Activated T-helper 9 cell treated with anti-CD3 and anti-CD28 coated beads, Interleukin-2, amount 50 U/mL, for 16 hours (primary cell): Measurements from ENCODE around the gene CEBPG.

Experiments
- DNase-seq: peaks from one replicate; pipeline ENCODE4 v3.0.0-alpha.2; 2020; ENCODE audit warnings: low read depth

CEBPG gene

DNA sequence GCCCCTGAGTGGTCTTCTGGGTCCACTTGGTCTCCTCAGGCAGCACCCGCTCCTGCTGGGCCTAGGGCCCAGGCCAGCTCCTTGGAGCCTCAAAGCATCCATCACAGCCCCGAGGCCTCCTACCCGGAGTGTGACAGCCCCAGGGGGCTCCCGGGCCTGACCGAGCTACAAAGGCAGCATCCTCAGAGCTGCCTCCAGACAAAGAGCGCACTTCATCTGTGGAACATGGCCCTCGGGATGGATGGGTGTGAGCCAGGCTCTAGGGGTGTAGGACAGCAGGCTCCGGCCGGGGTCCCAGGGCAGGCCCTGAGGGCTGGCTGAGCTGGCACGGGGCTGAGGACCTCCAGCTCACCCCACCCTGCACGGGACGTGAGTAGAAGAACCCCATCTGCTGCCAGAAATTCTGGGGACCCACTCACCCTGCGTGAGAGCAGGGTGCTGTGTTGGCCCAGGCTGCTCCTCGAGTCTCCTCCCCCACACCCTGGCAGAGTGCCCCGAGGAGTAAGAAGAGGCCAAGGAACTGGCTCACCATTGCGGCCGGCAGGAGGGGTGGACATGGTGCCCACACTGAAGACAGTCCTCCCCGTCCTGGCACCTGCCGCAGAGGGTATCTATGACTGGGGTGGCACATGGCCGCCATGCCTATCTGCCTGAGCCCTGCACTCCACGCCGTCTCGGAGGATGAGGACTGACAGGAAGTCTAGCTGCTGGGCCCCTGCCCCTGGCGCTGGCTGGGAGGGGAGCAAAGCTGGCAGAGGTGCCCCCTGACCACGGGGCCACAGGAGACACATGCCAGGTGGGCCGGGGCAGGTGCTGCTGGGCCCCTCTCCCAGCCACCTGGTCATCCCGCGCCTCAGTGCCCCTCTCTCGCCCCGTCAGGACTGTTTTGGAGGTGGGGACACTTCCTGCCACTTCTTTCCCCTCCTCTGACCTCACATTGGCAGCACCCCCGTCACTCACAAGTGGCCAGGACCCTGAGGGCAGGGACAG lies 22.3 kb downstream of the CEBPG start:
- DNase-seq, result no peak

- no peak for DNase-seq
These were observed 23.4 kb downstream of the CEBPG start for GRCh38 chr19:33396701-33397535.

DNA sequence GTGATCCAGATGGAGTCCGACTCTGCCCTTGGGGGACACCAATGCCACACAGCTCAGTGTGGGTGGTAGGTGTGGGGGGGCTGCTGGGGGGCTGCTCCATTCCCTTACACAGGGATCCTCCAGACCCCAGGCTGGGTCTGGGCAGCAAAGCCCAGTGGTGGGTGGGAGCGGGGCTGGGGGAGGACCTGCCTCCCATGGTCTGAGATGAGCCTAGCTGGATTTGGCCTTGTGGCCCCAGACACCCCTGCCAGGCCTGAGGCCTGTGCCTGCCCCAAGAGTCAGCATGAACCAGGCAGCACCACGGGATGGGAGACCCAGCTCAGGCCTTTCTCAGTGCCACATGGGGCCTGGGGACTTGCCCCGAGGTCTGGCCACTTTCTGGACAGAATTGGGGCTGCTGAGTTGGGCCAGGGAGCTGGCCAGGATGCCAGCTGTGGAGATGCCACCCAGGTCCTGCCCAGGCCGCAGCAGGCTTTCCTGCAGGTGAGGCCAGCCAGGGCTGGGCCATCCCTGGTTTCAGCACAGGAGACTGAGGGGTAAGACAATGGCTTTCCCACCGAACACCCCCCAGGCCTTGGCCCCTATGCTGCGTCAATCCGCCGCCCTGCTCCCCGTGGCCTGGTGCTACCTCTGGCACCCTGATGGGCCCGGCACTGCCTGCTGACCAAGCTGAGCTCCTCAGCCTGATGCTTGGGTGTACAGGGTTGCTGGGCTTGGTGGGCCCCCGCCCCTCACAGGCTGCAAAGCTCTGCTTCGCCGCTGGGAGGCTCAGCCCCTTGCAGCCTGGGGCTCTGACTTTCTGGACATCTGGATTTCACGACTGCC lies 24.2 kb downstream of the CEBPG start:
- DNase-seq, result no peak

GRCh38 chr19:33398361-33399060 lies 25.0 kb downstream of the CEBPG start:
- DNase-seq, result no peak

- no peak for DNase-seq
These were observed 25.7 kb downstream of the CEBPG start for GRCh38 chr19:33399081-33399744.

- no peak for DNase-seq
These were observed 26.5 kb downstream of the CEBPG start for GRCh38 chr19:33399745-33400681.

DNA sequence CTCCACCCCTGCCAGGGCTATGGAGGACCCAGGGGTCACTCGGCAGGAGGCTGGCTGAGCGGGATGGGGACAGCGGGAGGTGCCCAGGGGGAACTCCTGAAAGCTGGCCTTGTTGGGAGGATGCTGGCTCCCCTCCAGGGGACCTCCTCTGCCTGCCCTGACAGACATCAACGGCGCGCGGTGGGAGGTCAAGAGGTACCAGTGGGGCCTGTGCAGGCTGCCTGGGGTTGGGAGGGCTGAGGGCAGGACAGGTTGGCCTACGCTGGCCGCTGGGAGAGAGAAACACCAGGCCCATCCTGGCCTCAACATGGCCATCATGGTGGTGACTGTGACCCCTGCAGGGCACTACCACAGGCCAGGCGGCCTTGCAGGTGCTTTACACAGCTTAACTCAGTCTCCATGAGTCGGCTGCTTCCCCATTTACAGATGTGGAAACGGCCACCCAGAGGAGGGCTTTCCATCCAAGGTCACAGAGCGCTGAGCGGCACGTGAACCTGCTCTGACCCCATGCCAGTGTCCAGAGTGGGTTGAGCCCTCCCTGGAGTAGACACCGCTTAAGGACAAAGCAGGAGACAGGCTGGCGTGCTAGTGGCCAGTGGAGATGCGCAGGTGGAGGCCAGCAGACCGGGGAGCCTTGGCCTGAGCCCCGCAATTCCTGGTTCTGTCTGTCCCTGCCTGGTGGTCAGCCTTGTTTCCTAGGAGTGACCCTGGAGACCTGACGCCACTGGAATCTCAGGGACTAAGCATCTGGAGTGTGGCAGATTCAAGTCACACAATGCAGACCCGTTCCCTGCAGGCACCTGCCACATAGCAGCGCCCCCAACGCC lies 27.6 kb downstream of the CEBPG start:
- DNase-seq, result no peak

DNA sequence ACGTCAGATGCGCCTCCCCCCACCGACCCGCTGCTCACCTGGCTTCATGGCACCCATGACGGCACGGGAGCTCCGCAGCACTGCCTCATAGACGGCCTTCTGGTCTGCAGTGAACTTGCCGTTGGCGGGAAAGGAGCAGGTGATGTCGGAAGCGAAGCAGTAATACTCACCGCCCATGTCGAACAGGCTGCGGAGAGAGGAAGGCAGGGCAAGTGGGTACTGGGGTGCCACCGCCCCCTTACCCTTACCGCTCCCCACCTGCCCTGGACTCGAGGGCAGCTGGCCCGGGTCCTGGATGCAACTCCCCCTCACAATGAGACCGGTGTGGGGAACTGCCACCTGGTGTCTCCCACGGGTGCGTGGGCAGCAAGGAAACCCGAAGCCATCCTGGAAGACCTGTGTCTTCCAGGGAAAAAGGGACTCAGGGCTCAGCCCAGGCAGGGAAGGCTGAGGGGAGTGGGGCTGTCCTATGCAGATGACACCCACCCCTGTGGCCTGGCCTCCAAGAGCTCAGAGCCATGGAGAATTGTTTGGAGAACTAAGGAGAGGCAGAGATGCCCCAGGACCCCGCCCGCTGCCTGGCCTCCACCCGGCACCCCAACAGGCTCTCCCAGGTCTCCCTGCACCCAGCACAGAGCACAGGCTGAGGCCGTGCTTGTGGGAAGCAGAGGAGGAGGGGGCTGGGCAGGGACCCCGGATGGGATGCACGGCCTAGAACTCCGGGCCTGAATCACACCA lies 28.3 kb downstream of the CEBPG start:
- DNase-seq, result no peak

GRCh38 chr19:33402421-33403220 lies 29.1 kb downstream of the CEBPG start:
- DNase-seq, result no peak

- DNase-seq, result no peak
These were observed 29.9 kb downstream of the CEBPG start for GRCh38 chr19:33403221-33403972.

DNA sequence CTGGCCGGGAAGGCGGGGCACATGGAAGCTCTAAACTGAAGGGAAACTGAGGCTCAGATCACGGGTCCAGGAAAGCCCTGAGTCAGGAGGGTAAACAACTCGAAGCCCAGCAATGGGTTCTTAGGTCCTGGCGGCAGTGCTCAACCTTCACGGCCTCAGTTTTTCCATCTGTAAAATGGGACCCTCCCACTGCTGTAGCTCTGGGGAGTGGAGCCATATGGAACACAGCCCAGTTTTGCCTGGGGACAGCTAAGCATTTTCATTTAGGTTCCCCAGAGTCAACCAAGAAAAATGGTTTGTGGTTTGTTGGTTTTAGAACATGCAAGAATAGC lies 30.4 kb downstream of the CEBPG start:
- DNase-seq, result no peak

DNA sequence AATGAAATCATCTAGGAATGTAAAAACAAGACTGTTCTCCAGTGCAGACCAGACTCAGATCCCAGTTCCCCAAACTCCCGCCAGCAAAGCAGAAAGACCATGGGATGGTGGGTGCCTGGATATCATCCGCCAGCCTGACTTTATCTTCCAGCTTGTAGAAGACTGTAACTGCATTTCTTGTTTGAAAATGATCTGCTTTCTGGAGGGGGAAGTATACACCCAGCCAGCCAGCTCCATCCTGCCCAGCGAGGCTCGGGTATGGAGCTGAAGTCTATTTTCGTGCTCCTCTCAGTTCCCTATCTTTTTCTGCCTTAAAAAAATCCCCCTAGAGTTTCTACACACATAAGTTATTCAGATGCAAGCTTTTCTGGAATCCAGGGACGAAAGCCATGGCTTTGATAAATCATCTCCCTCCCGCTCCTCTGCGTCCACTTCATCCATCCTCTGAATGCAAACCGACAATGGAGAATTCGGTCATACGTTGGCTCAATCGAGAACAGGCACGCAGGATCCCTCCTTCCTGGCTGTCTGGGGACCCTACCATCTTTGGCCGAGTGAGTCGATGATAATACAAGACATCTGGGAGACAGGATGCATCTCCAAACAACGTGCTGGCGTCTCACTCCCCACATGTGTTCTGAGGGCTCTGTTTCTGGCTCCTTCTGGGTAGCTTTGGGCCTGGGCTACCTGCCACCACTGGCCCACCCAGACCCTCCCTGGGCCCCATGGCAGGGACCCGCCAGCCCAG lies 31.2 kb downstream of the CEBPG start:
- DNase-seq, result no peak

DNA sequence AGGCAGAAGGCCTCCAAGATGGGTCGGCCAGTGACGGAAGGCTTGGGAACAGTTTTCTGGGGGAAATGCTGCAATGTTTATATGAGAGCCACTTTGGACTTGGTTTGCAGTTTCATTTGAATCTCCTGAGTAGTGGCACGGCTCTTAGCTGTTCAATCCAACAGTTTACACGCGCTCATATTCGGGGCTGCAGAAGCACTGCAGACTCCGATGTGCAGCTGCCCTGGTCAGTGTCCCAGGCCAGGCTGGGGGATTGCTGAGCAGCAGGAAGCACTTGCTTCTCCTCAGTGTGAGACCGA lies 31.7 kb downstream of the CEBPG start:
- DNase-seq, result no peak

DNA sequence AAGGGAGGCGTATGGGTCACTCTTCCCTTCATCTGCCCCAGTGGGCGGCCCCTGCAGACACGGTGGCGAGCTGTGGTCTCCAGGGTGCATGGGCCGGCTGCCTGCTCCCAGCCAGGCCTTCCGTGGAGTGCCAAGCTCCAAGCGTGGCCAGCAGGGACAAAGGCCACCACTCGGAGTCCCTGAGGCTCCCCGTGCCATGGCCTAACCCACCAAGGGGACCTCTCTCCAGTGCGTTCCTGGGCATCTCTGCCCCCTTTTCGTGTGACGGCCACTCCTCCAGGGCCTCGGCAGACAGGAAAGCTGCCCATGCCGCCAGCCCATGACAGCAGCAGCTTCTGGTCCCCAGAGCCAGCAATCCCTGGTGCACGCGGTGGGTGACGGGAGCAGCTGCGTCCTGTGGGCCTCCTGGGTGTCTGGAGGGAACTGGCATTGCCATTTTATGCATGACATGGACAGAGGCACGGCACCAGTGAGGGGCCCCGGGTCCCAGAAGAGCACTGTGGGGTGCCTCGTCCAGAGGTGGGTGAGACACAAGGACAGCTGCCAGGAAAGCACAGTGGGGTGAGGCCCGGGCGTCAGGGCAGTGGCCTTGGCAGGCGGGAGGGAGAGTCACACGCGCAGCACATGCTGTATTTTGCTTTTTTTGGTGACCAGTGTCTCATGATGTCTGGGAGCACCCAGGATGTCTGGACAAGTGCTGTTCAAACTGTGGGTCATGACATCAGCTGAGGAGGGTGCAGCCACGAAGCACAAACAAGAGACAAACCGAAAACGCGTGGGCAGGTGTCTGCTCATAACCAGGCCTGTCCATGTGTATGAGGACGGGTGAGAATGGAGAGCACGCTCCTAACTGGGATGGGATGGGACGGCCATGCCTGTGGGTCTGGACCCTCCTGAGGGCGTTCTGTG lies 32.3 kb downstream of the CEBPG start:
- DNase-seq, result no peak

DNA sequence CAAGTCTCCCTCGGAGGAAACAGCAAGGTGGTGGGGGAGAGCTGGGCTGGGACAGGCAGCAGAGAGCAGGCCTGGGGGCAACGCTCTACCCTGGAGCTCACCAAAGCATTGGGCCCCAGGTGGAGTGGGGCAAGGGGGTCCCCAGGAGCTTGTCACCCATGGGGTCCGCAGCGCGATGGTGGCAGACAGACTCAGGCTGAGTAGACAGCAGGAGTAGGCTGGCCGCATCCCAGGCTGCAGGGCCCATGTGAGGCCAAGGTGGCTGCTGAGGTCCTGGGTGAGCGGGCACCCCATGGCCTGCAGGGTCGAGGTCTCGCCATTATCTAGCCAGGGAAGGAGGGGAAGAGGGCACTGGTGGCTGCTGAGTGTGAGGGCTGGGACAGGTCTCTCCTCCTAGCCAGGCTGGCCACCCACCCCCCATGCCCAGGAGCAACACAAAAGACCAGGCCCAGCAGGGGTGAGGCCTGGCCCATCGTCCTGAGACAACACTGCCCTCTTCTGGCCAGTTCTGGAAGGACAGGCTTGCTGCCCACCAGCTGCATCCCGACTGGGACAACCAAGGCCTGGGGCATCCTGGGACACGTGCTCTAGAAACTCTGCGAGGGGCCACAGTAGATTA lies 33.1 kb downstream of the CEBPG start:
- peak; percentile 56 for DNase-seq
